ENCODE data around the gene ST6GALNAC5. TPM values are rescaled to one million over a fixed set of nuclear protein-coding genes. Genes with fewer than 3 reads are reported as not detected.

Gene ST6GALNAC5
- total and polyA plus RNA-seq, 2 experiments from 2014 or later: 5.1 to 12.2 TPM

DNA sequence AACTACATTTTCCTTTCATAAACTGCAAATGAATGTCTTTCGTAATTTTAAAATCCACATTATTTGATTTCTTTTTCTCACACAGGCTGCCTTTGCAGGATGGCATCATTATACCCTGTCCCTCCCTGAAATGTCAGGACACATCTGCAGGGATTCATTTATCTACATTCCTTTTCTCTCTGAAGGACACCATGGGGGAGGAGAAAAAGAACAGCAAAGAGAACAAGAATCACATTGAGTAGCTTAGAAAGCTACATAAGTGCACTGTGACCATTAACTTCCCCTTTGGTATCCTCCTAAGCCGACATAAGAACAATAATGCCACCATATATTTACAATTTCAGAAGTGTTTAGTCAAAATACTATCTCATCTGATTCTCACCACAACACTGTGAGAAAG is 222.5 kb downstream of the ST6GALNAC5 start:
- no peaks in the 10 kb centered on the region for H3F3A ChIP-seq (ENCODE audit: insufficient read depth)
- no peak for TF ChIP-seq EZH2 (IDR thresholded peaks at IDR 0.05; ENCODE audit: insufficient read depth, poor library complexity, severe bottlenecking)
- TF ChIP-seq EZH2phosphoT487 (IDR thresholded peaks at IDR 0.05; ENCODE audit: insufficient read depth, low read depth): no peak
- in situ Hi-C loops (cut with MboI): no loop called here
- H4K20me1 ChIP-seq (ENCODE audit: insufficient read depth): no peaks in the 10 kb centered on the region
- H3K4me1 ChIP-seq (ENCODE audit: insufficient read depth): no peaks in the 10 kb centered on the region
- no peaks in the 10 kb centered on the region for H3K9me3 ChIP-seq (ENCODE audit: low read depth)
- DNase-seq: no peak
- H3K4me2 ChIP-seq (ENCODE audit: unreplicated experiment): no peak overlapping the region
- H3K36me3 ChIP-seq (ENCODE audit: low read depth): no peaks in the 10 kb centered on the region
- no peaks in the 10 kb centered on the region for H3K79me2 ChIP-seq (ENCODE audit: insufficient read depth)
- no peaks in the 10 kb centered on the region for H3K27me3 ChIP-seq (replicated peaks; ENCODE audit: insufficient read depth)
- no peak overlapping the region for H3K27ac ChIP-seq
- H3K4me3 ChIP-seq: no peak overlapping the region
- no peaks in the 10 kb centered on the region; the same call in 1 of the 2 replicates for H3K9me2 ChIP-seq (ENCODE audit: insufficient read depth)
- WGBS, 2 experiments (ENCODE audit: low coverage in 1 of 2, low lambda C conversion rate in 2 of 2, missing lambda C conversion rate in 2 of 2): 98 to 99% methylated on average over 2 of the region's 2 CpGs
- no peak overlapping the region for H3K9ac ChIP-seq
- no peak overlapping the region for H2AFZ ChIP-seq

DNA sequence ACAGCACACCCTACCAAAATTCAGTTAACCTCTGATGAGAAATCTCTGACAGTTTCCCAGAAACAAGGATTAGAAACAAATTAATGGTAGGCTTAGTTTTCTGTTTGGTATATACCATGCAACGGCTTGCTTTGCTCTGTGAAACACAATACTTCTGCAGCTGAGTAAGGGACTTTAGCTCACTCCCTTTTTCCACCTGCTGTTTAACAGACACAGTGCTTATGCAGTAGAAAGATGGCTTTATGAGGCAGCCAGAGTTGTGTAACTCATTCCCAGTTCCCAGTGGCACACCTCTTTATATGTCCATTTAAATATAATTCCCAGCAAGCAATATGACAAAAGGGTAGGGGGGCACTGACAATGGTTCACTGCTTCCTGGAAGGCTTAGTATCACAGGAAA is 228.0 kb downstream of the ST6GALNAC5 start:
- in situ Hi-C loops (cut with MboI): no loop called here
- WGBS, 2 experiments (ENCODE audit: low coverage in 1 of 2, low lambda C conversion rate in 2 of 2, missing lambda C conversion rate in 2 of 2): 88 to 100% methylated on average over 1 of the region's 1 CpG
- Histone ChIP-seq H4K20me1 (ENCODE audit: insufficient read depth) (no peaks in the 10 kb centered on the region), H3K27ac (no peak overlapping the region), H3K4me1 (ENCODE audit: insufficient read depth) (no peaks in the 10 kb centered on the region), H3K9me2 (ENCODE audit: insufficient read depth) (no peaks in the 10 kb centered on the region; the same call in 1 of the 2 replicates), H3K9me3 (ENCODE audit: low read depth) (no peaks in the 10 kb centered on the region), H3K9ac (no peak overlapping the region), H2AFZ (no peak overlapping the region), H3K27me3 (replicated peaks; ENCODE audit: insufficient read depth) (no peaks in the 10 kb centered on the region), H3K4me2 (ENCODE audit: unreplicated experiment) (no peak overlapping the region), H3K36me3 (ENCODE audit: low read depth) (no peaks in the 10 kb centered on the region), H3K79me2 (ENCODE audit: insufficient read depth) (no peaks in the 10 kb centered on the region), H3F3A (ENCODE audit: insufficient read depth) (no peaks in the 10 kb centered on the region), H3K4me3 (no peak overlapping the region)
- DNase-seq: no peak
- TF ChIP-seq EZH2 (IDR thresholded peaks at IDR 0.05; ENCODE audit: insufficient read depth, poor library complexity, severe bottlenecking): no peak

DNA sequence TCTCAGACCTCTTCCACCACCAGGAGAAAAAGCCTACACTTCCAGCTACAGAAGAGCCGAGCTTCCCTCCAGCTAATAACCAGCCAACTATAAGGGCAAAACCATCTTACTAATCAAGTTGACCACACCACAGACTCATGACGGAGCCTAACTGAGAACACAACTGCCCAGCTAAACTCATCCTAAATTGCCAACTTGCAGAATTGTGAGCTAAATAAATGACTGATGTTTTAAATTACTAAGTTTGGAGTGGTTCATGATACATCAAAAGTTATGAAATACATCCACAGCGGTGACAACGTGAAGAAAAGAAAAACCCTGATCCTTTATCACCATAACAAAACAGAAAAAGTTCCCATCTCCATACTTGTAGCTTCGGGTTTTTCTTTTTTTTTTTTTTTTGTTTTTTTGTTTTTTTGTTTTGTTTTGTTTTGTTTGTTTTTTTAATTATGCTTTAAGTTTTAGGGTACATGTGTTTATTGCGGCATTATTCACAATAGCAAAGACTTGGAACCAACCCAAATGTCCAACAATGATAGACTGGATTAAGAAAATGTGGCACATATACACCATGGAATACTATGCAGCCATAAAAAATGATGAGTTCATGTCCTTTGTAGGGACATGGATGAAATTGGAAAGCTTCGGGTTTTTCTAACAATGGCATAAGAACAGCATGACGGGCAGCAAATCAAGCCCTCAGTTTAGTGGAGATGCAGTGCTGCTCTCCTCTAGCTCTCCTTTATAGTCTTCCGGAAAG is 229.4 kb downstream of the ST6GALNAC5 start:
- Histone ChIP-seq H4K20me1 (ENCODE audit: insufficient read depth) (no peaks in the 10 kb centered on the region), H3K36me3 (ENCODE audit: low read depth) (no peaks in the 10 kb centered on the region), H3K9me3 (ENCODE audit: low read depth) (no peaks in the 10 kb centered on the region), H3K79me2 (ENCODE audit: insufficient read depth) (no peaks in the 10 kb centered on the region), H3F3A (ENCODE audit: insufficient read depth) (no peaks in the 10 kb centered on the region), H3K9ac (no peak overlapping the region), H2AFZ (no peak overlapping the region), H3K27ac (no peak overlapping the region), H3K4me2 (ENCODE audit: unreplicated experiment) (no peak overlapping the region), H3K4me3 (no peak overlapping the region), H3K27me3 (replicated peaks; ENCODE audit: insufficient read depth) (no peaks in the 10 kb centered on the region), H3K4me1 (ENCODE audit: insufficient read depth) (peaks cover 8% of the 10 kb centered on the region), H3K9me2 (ENCODE audit: insufficient read depth) (no peaks in the 10 kb centered on the region)
- no peak for DNase-seq
- in situ Hi-C loops (cut with MboI): no loop called here
- WGBS, 2 experiments (ENCODE audit: low coverage in 1 of 2, low lambda C conversion rate in 2 of 2, missing lambda C conversion rate in 2 of 2): 54 to 58% methylated on average over 9 of the region's 9 CpGs
- TF ChIP-seq EZH2 (IDR thresholded peaks at IDR 0.05; ENCODE audit: insufficient read depth, poor library complexity, severe bottlenecking): no peak
- no peak for TF ChIP-seq EZH2phosphoT487 (IDR thresholded peaks at IDR 0.05; ENCODE audit: insufficient read depth, low read depth)

DNA sequence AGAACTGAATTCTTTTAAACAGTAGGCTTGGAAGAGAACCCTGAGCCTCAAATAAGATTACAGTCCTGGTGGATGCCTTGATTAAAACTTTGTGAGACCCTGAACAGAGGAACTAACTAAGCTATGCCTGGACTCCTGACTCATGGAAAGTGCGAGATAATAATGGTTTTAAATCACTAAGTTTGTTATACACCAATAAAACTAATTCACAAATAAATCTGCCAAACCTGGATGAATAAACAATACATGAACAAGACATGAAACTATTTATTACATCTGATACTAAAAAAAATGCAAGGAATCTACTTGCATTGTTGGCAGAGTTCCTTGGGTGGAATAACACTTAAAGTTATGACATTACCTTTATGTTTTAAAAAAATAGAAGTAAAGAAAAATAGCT is 233.6 kb downstream of the ST6GALNAC5 start:
- H3K4me3 ChIP-seq: no peak overlapping the region
- no peak overlapping the region for H3K27ac ChIP-seq
- in situ Hi-C loops (cut with MboI): loop anchor here (10.0 kb wide), 1 partner anchor 196 kb away; no protein-coding TSS in a partner anchor
- no peaks in the 10 kb centered on the region for H3K36me3 ChIP-seq (ENCODE audit: low read depth)
- H3K9ac ChIP-seq: no peak overlapping the region
- peak overlapping the region; percentile 22 for H3K4me2 ChIP-seq (ENCODE audit: unreplicated experiment)
- H3K9me3 ChIP-seq (ENCODE audit: low read depth): no peaks in the 10 kb centered on the region
- H4K20me1 ChIP-seq (ENCODE audit: insufficient read depth): no peaks in the 10 kb centered on the region
- H3K27me3 ChIP-seq (replicated peaks; ENCODE audit: insufficient read depth): no peaks in the 10 kb centered on the region
- no peaks in the 10 kb centered on the region for H3F3A ChIP-seq (ENCODE audit: insufficient read depth)
- peak; percentile 17 for DNase-seq
- H3K79me2 ChIP-seq (ENCODE audit: insufficient read depth): no peaks in the 10 kb centered on the region
- H3K4me1 ChIP-seq (ENCODE audit: insufficient read depth): peaks cover 8% of the 10 kb centered on the region
- no peak for TF ChIP-seq EZH2phosphoT487 (IDR thresholded peaks at IDR 0.05; ENCODE audit: insufficient read depth, low read depth)
- no peak for TF ChIP-seq EZH2 (IDR thresholded peaks at IDR 0.05; ENCODE audit: insufficient read depth, poor library complexity, severe bottlenecking)
- H3K9me2 ChIP-seq (ENCODE audit: insufficient read depth): no peaks in the 10 kb centered on the region
- no peak overlapping the region for H2AFZ ChIP-seq
- WGBS, 2 experiments (ENCODE audit: low coverage in 1 of 2, low lambda C conversion rate in 2 of 2, missing lambda C conversion rate in 2 of 2): 86 to 88% methylated on average over 1 of the region's 1 CpG
